ENCODE measurements around the gene AZU1.

DNA sequence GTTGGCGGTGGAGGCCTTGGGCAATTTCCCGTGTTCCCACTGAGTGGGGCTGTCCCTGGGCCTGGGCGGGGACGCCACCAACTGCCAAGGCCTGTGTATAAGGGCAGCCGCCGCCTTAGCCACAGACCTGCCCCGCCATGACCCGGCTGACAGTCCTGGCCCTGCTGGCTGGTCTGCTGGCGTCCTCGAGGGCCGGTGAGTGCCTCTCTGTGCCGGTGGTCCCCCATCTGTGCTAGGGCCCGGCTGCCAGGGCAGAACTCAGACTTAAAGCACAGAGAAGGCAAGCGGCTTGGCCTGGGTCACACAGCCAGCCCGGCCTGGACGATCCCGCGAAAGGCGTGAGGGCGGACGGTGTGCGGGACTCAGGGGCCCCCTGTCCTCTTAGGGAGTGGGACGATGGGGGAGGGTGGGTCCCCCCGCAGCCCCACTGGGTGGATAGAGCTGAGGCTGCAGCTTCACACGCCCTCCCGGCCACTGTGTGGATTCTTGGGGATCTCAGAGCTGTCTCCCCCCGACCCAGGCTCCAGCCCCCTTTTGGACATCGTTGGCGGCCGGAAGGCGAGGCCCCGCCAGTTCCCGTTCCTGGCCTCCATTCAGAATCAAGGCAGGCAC is at the start of gene AZU1:
- TF ChIP-seq POLR2AphosphoS5 (IDR thresholded peaks at IDR 0.05; ENCODE audit: low read depth, low read length) (no peak), TAF1 (IDR thresholded peaks at IDR 0.05; ENCODE audit: borderline replicate concordance, insufficient read depth, low read length) (no peak)
- TF ChIP-seq, protein P1, sequence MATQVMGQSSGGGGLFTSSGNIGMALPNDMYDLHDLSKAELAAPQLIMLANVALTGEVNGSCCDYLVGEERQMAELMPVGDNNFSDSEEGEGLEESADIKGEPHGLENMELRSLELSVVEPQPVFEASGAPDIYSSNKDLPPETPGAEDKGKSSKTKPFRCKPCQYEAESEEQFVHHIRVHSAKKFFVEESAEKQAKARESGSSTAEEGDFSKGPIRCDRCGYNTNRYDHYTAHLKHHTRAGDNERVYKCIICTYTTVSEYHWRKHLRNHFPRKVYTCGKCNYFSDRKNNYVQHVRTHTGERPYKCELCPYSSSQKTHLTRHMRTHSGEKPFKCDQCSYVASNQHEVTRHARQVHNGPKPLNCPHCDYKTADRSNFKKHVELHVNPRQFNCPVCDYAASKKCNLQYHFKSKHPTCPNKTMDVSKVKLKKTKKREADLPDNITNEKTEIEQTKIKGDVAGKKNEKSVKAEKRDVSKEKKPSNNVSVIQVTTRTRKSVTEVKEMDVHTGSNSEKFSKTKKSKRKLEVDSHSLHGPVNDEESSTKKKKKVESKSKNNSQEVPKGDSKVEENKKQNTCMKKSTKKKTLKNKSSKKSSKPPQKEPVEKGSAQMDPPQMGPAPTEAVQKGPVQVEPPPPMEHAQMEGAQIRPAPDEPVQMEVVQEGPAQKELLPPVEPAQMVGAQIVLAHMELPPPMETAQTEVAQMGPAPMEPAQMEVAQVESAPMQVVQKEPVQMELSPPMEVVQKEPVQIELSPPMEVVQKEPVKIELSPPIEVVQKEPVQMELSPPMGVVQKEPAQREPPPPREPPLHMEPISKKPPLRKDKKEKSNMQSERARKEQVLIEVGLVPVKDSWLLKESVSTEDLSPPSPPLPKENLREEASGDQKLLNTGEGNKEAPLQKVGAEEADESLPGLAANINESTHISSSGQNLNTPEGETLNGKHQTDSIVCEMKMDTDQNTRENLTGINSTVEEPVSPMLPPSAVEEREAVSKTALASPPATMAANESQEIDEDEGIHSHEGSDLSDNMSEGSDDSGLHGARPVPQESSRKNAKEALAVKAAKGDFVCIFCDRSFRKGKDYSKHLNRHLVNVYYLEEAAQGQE (IDR thresholded peaks at IDR 0.05; ENCODE audit: insufficient read depth in 1 of 2, low read depth in 2 of 2, low read length in 2 of 2): no peak
